H1 (cell line): ENCODE measurements around the gene PLCB2. TPM values are rescaled to one million over a fixed set of nuclear protein-coding genes. Genes with fewer than 3 reads are reported as not detected.

ENCODE experiments used
- CTCF ChIA-PET: fragments of 300-600 bp; sonication (Branson Sonifier 250); formaldehyde crosslinking; loops from one replicate; lab custom pipeline; 2021; ENCODE audit not compliant: partially characterized antibody; lab: Charles Lee
- POLR2A ChIA-PET: fragments of 300-600 bp; sonication (Branson Sonifier 250); formaldehyde crosslinking; loops from one replicate; lab custom pipeline; 2021; ENCODE audit warnings: inconsistent platforms; ENCODE audit not compliant: partially characterized antibody; lab: Charles Lee
- DNase-seq, 2 experiments: peaks; one replicate each; pipeline versions ENCODE4 v3.0.0 to v3.0.0-alpha.2; 2010 to 2022; ENCODE audit warnings: low spot score in 2 of 2, low read depth in 1 of 2, mixed read lengths in 1 of 2
- FAIRE-seq: peaks from 2 replicates; lab custom pipeline; 2011; peaks lifted over from hg19 to GRCh38; lab: Jason Lieb, UNC
- H2AFZ ChIP-seq: 2 replicates; pipeline ENCODE4 v1.8.1; 2012; ENCODE audit warnings: low read length, inconsistent platforms
- H2AK5ac ChIP-seq: 2 replicates; pipeline ENCODE4 v1.6.1; 2013; ENCODE audit warnings: low read depth, low read length
- H2BK120ac ChIP-seq: replicated peaks from 2 replicates; pipeline ENCODE3; 2013; ENCODE audit warnings: low read depth, low read length, inconsistent platforms
- H2BK12ac ChIP-seq: 2 replicates; pipeline ENCODE4 v1.6.1; 2013; ENCODE audit warnings: low read depth, low read length
- H2BK15ac ChIP-seq: 2 replicates; pipeline ENCODE4 v1.6.1; 2013; ENCODE audit warnings: low read length
- H2BK20ac ChIP-seq: 2 replicates; pipeline ENCODE4 v1.6.1; 2013; ENCODE audit warnings: low read length
- H2BK5ac ChIP-seq: 2 replicates; pipeline ENCODE4 v1.6.1; 2013; ENCODE audit warnings: low read depth, low read length
- H3K14ac ChIP-seq: 2 replicates; pipeline ENCODE4 v1.6.1; 2013; ENCODE audit warnings: inconsistent platforms; ENCODE audit not compliant: insufficient read length
- H3K18ac ChIP-seq: 2 replicates; pipeline ENCODE4 v1.6.1; 2013; ENCODE audit warnings: low read length; ENCODE audit errors: extremely low read depth
- H3K23ac ChIP-seq: 2 replicates; pipeline ENCODE4 v1.6.1; 2013; ENCODE audit warnings: inconsistent platforms; ENCODE audit not compliant: insufficient read length
- H3K23me2 ChIP-seq: 2 replicates; pipeline ENCODE4 v1.6.1; 2013; ENCODE audit warnings: low read depth, low read length
- H3K27ac ChIP-seq: 2 replicates; pipeline ENCODE4 v1.6.1; 2011; ENCODE audit warnings: low read depth, low read length, inconsistent platforms
- H3K27me3 ChIP-seq, 4 experiments: replicated peaks in 1 of 4; 1 replicate in 1 of 4; 2 replicates in 3 of 4; pipeline versions ENCODE4 v1.6.1 to v1.8.1; 2011 to 2013; ENCODE audit warnings: low read length in 3 of 4, mild to moderate bottlenecking in 3 of 4, inconsistent platforms in 2 of 4, mixed read lengths in 2 of 4, moderate library complexity in 1 of 4; ENCODE audit not compliant: control insufficient read depth in 3 of 4, insufficient read depth in 3 of 4; ENCODE audit errors: extremely low read depth in 1 of 4
- H3K36me3 ChIP-seq, 4 experiments: 2 replicates each; pipeline versions ENCODE4 v1.6.1 to v1.8.1; 2011 to 2013; ENCODE audit warnings: mild to moderate bottlenecking in 4 of 4, low read length in 3 of 4, moderate library complexity in 2 of 4, control low read depth in 1 of 4, inconsistent platforms in 1 of 4; ENCODE audit not compliant: insufficient read depth in 4 of 4, control insufficient read depth in 2 of 4
- H3K4ac ChIP-seq: replicated peaks from 2 replicates; pipeline ENCODE3; 2013; ENCODE audit warnings: low read length, low read depth, mixed read lengths, inconsistent platforms; ENCODE audit not compliant: insufficient read length
- H3K4me1 ChIP-seq, 4 experiments: replicated peaks in 1 of 4; 1 replicate in 1 of 4; 2 replicates in 3 of 4; pipeline versions ENCODE4 v1.6.1 to v1.8.1; 2011 to 2013; ENCODE audit warnings: low read length in 3 of 4, inconsistent platforms in 2 of 4, mixed read lengths in 1 of 4; ENCODE audit not compliant: insufficient read depth in 4 of 4, control insufficient read depth in 3 of 4
- H3K4me2 ChIP-seq, 2 experiments: 2 replicates each; pipeline versions ENCODE4 v1.6.1 to v1.8.1; 2011 to 2013; ENCODE audit warnings: low read depth in 2 of 2, low read length in 2 of 2, control low read depth in 1 of 2, inconsistent platforms in 1 of 2, mild to moderate bottlenecking in 1 of 2; ENCODE audit not compliant: insufficient read depth in 1 of 2
- H3K4me3 ChIP-seq, 4 experiments: fragments of 200-600, 300-600 bp in 1 of 4; sonication (generic), shearing (Covaris generic), sonication (Bioruptor Twin) in 1 of 4; 2 replicates each; pipeline versions ENCODE4 v1.5.1 to v1.8.1; 2011 to 2016; ENCODE audit warnings: low read length in 4 of 4, low read depth in 3 of 4, control low read depth in 2 of 4, inconsistent platforms in 2 of 4, mild to moderate bottlenecking in 2 of 4, mixed read lengths in 1 of 4, moderate library complexity in 1 of 4; ENCODE audit not compliant: insufficient read depth in 2 of 4; ENCODE audit errors: extremely low read depth in 1 of 4
- H3K56ac ChIP-seq: replicated peaks from 2 replicates; pipeline ENCODE3; 2013; ENCODE audit warnings: low read depth, mild to moderate bottlenecking, mixed read lengths, low read length, inconsistent platforms; ENCODE audit not compliant: insufficient read length
- H3K79me1 ChIP-seq: 2 replicates; pipeline ENCODE4 v1.6.1; 2013; ENCODE audit warnings: low read depth, low read length, control low read depth
- H3K79me2 ChIP-seq, 2 experiments: 2 replicates each; pipeline versions ENCODE4 v1.6.1 to v1.8.1; 2012 to 2013; ENCODE audit warnings: low read length in 2 of 2, mild to moderate bottlenecking in 2 of 2, inconsistent platforms in 1 of 2; ENCODE audit not compliant: insufficient read depth in 2 of 2, control insufficient read depth in 1 of 2
- H3K9ac ChIP-seq, 4 experiments: replicated peaks in 1 of 4; 1 replicate in 1 of 4; 2 replicates in 3 of 4; pipeline versions ENCODE4 v1.6.1 to v1.8.1; 2011 to 2013; ENCODE audit warnings: low read depth in 3 of 4, low read length in 3 of 4, control low read depth in 2 of 4, mild to moderate bottlenecking in 2 of 4, moderate library complexity in 2 of 4, inconsistent platforms in 1 of 4; ENCODE audit errors: extremely low read depth in 1 of 4
- H3K9me3 ChIP-seq, 2 experiments: 2 replicates each; pipeline versions ENCODE4 v1.6.1 to v1.8.1; 2012 to 2013; ENCODE audit warnings: mild to moderate bottlenecking in 2 of 2, moderate library complexity in 2 of 2, control low read depth in 1 of 2, inconsistent platforms in 1 of 2, low read depth in 1 of 2, low read length in 1 of 2, mixed read lengths in 1 of 2; ENCODE audit not compliant: insufficient read depth in 2 of 2
- H4K20me1 ChIP-seq, 2 experiments: replicated peaks in 1 of 2; 2 replicates each; pipeline versions ENCODE3 to v1.8.1; 2011 to 2013; ENCODE audit warnings: inconsistent platforms in 2 of 2, low read length in 2 of 2, mild to moderate bottlenecking in 1 of 2; ENCODE audit not compliant: insufficient read depth in 2 of 2, control insufficient read depth in 1 of 2
- H4K5ac ChIP-seq: 2 replicates; pipeline ENCODE4 v1.6.1; 2013; ENCODE audit warnings: low read length, low read depth, mixed read lengths, inconsistent platforms; ENCODE audit not compliant: insufficient read length
- H4K8ac ChIP-seq: 2 replicates; pipeline ENCODE4 v1.8.0; 2013; ENCODE audit warnings: mild to moderate bottlenecking, moderate library complexity, low read length, inconsistent platforms; ENCODE audit not compliant: insufficient read depth; ENCODE audit errors: extremely low read depth
- H4K91ac ChIP-seq: replicated peaks from 2 replicates; pipeline ENCODE3; 2013; ENCODE audit warnings: low read length, mixed read lengths, inconsistent platforms; ENCODE audit not compliant: insufficient read length
- CBX8 ChIP-seq: fragments of 300-800, 300-1000 bp; sonication (generic); IDR thresholded peaks from 2 replicates; pipeline ENCODE4 v1.7.1; 2016; ENCODE audit warnings: low read depth, low read length, borderline replicate concordance
- JUND ChIP-seq: IDR thresholded peaks from 2 replicates; pipeline ENCODE4 v1.6.1; 2011; ENCODE audit warnings: mild to moderate bottlenecking, improper control_type of control experiment, low read length
- PHF8 ChIP-seq: fragments of 200-600 bp; sonication (generic); conservative IDR thresholded peaks from 2 replicates; pipeline ENCODE4 v1.7.1; 2012; ENCODE audit warnings: low read depth, mild to moderate bottlenecking, inconsistent platforms, low read length, moderate library complexity
- RNF2 ChIP-seq: fragments of 200-900, 300-1000 bp; sonication (generic); IDR thresholded peaks from 2 replicates; pipeline ENCODE4 v1.7.1; 2016; ENCODE audit warnings: borderline replicate concordance, low read depth, mild to moderate bottlenecking, antibody characterized with exemption, low read length; ENCODE audit not compliant: poor library complexity, severe bottlenecking; ENCODE audit errors: missing control alignments
- SRF ChIP-seq: IDR thresholded peaks from 2 replicates; pipeline ENCODE4 v1.6.1; 2011; ENCODE audit warnings: mild to moderate bottlenecking, low read depth, low read length, moderate library complexity
- TAF7 ChIP-seq: optimal IDR thresholded peaks from 2 replicates; pipeline ENCODE3; 2011; ENCODE audit warnings: low read depth, mild to moderate bottlenecking, inconsistent platforms, low read length, moderate library complexity, borderline replicate concordance
- WGBS, 2 experiments: shearing (Covaris generic) in 1 of 2; methylation state at CpG; one replicate each; pipeline versions ENCODE4 v1.1.6 to v1.1.7; 2013 to 2015; ENCODE audit warnings: low lambda C conversion rate in 2 of 2, mixed read lengths in 2 of 2, inconsistent platforms in 1 of 2, low coverage in 1 of 2, missing lambda C conversion rate in 1 of 2; ENCODE audit not compliant: insufficient replicate concordance in 2 of 2, insufficient coverage in 1 of 2, insufficient read length in 1 of 2; ENCODE audit errors: extremely low coverage in 1 of 2, missing lambda C conversion rate in 1 of 2; 5-methylcytosine and 5-hydroxymethylcytosine counted together
- polyA plus RNA-seq, 7 experiments: library from polyadenylated mRNA; depleted of rRNA in 3 of 7; stranded (reverse) in 5 of 7; unstranded in 2 of 7; fragments of >200 nt in 5 of 7; fragments of 200-250 nt in 2 of 7; gene quantifications; 1 replicate in 5 of 7; 2 replicates in 1 of 7; 4 replicates in 1 of 7; pipeline versions ENCODE4 v1.2.1 to v1.2.3, GENCODE V29; 2011 to 2013; ENCODE audit warnings: missing spikeins in 2 of 7, mixed read lengths in 2 of 7
- total RNA-seq: library from RNA; stranded (reverse); fragmentation: NEBNext Ultra II Directional; extraction: Animal tissue kit (Norgen Biotek cat#: 25700); gene quantifications from 2 replicates; pipeline ENCODE4 v1.2.1, GENCODE V29; 2021

Gene PLCB2
- total and polyA plus RNA-seq, 2 of the 8 experiments (the other 6 are each of a cell fraction or from before 2014, with no cell fraction given) = 7.2 to 8.4 TPM

- H3K4me1 ChIP-seq = peaks cover 4 to 12% (median 7%) of the 10 kb centered on the region in 4 experiments
- no peaks in the 10 kb centered on the region for H3K79me2 ChIP-seq
- no peak overlapping the region for H3K18ac ChIP-seq
- no peak overlapping the region for H3K4me3 ChIP-seq
- H4K5ac ChIP-seq = no peak overlapping the region
- no peak overlapping the region for H3K4me2 ChIP-seq
- TF ChIP-seq SRF (no peak), TAF7 (no peak), PHF8 (no peak), JUND (no peak), RNF2 (no peak), CBX8 (no peak)
- no peak overlapping the region for H3K56ac ChIP-seq
- no peak overlapping the region for H2BK120ac ChIP-seq
- H2BK15ac ChIP-seq = no peak overlapping the region
- POLR2A ChIA-PET = interaction anchor here (1.5 to 2.0 kb wide), 2 partner anchors 24 to 37 kb away, joined by 5 to 7 read pairs; partner anchors contain the start of gene PAK6
- H2AK5ac ChIP-seq = no peak overlapping the region
- H3K9ac ChIP-seq = no peak overlapping the region
- no peak overlapping the region for H2BK12ac ChIP-seq
- no peak overlapping the region for H3K4ac ChIP-seq
- peaks cover 6 to 21% (median 13%) of the 10 kb centered on the region in 4 experiments; a peak in 6 of 7 replicates for H3K27me3 ChIP-seq
- H3K79me1 ChIP-seq = no peaks in the 10 kb centered on the region
- no peak overlapping the region for H2BK20ac ChIP-seq
- no peaks in the 10 kb centered on the region for H3K9me3 ChIP-seq
- H4K91ac ChIP-seq = no peak overlapping the region
- no peak overlapping the region for H3K23ac ChIP-seq
- no peaks in the 10 kb centered on the region for H3K36me3 ChIP-seq
- FAIRE-seq (no peak), DNase-seq (no peak)
- CTCF ChIA-PET = interaction anchor here (0.6 to 27.9 kb wide), 10 partner anchors 9 to 232 kb away, joined by 4 to 1340 read pairs (median 138); partner anchors contain the start of genes ANKRD63, BMF, CCDC9B and INAFM2
- H3K14ac ChIP-seq = no peak overlapping the region
- 88% methylated on average over 7 of the region's 7 CpGs; no CpG with 5 or more reads in 1 of the 2 experiments for WGBS, 2 experiments
- H3K27ac ChIP-seq = no peak overlapping the region
- H4K20me1 ChIP-seq = no peaks in the 10 kb centered on the region
- H2BK5ac ChIP-seq = no peak overlapping the region
- no peak overlapping the region for H2AFZ ChIP-seq
- H4K8ac ChIP-seq = no peak overlapping the region
- no peaks in the 10 kb centered on the region for H3K23me2 ChIP-seq
Measured at GRCh38 chr15:40275954-40276353, 31.8 kb downstream of the PLCB2 start.
